ENCODE results near the gene BNC2. TPM values are rescaled to one million over a fixed set of nuclear protein-coding genes. Genes with fewer than 3 reads are reported as not detected.

BNC2 gene
- total RNA-seq, 2 donors from 2014 or later = not detected

GRCh38 chr9:16434526-16434925 lies 435.9 kb downstream of the BNC2 start:
- ATAC-seq = no peak
- Mint-ChIP-seq H3K4me3 (no peak overlapping the region), H3K36me3 (ENCODE audit: low read depth) (no peaks in the 10 kb centered on the region), H3K27me3 (no peaks in the 10 kb centered on the region), H3K27ac (no peak overlapping the region), H3K4me1 (no peaks in the 10 kb centered on the region)
- H3K9me3 ChIP-seq (ENCODE audit: control insufficient read depth, low read length, poor library complexity, severe bottlenecking) = no peaks in the 10 kb centered on the region
- DNase-seq = no peak

GRCh38 chr9:16433494-16433893 lies 437.0 kb downstream of the BNC2 start:
- no peak for DNase-seq
- Mint-ChIP-seq H3K36me3 (ENCODE audit: low read depth) (no peaks in the 10 kb centered on the region), H3K4me1 (no peaks in the 10 kb centered on the region), H3K4me3 (no peak overlapping the region), H3K27me3 (no peaks in the 10 kb centered on the region), H3K27ac (no peak overlapping the region)
- no peaks in the 10 kb centered on the region for H3K9me3 ChIP-seq (ENCODE audit: control insufficient read depth, low read length, poor library complexity, severe bottlenecking)
- ATAC-seq = no peak

- no peaks in the 10 kb centered on the region for H3K27me3 Mint-ChIP-seq
Measured at GRCh38 chr9:16431666-16432392, 438.6 kb downstream of the BNC2 start.

GRCh38 chr9:16429671-16430070 lies 440.8 kb downstream of the BNC2 start:
- no peak overlapping the region for H3K27ac Mint-ChIP-seq
- DNase-seq (no peak), ATAC-seq (no peak)
- no peaks in the 10 kb centered on the region for H3K9me3 ChIP-seq (ENCODE audit: control insufficient read depth, low read length, poor library complexity, severe bottlenecking)
- no peak overlapping the region for H3K4me3 Mint-ChIP-seq
- no peaks in the 10 kb centered on the region for H3K27me3 Mint-ChIP-seq
- no peaks in the 10 kb centered on the region for H3K36me3 Mint-ChIP-seq (ENCODE audit: low read depth)
- no peaks in the 10 kb centered on the region for H3K4me1 Mint-ChIP-seq

More at GRCh38 chr9:16431666-16432392, 438.6 kb downstream of the BNC2 start:
- H3K9me3 ChIP-seq (ENCODE audit: control insufficient read depth, low read length, poor library complexity, severe bottlenecking) = no peaks in the 10 kb centered on the region
- DNase-seq (no peak), ATAC-seq (no peak)
- Mint-ChIP-seq H3K4me3 (no peak overlapping the region), H3K36me3 (ENCODE audit: low read depth) (no peaks in the 10 kb centered on the region), H3K27ac (no peak overlapping the region), H3K4me1 (no peaks in the 10 kb centered on the region)

GRCh38 chr9:16427873-16428427 lies 442.5 kb downstream of the BNC2 start:
- no peak overlapping the region for H3K4me3 Mint-ChIP-seq
- H3K36me3 Mint-ChIP-seq (ENCODE audit: low read depth) = no peaks in the 10 kb centered on the region

GRCh38 chr9:16426716-16427115 lies 443.8 kb downstream of the BNC2 start:
- Mint-ChIP-seq H3K4me1 (no peaks in the 10 kb centered on the region), H3K27me3 (no peaks in the 10 kb centered on the region), H3K36me3 (ENCODE audit: low read depth) (no peaks in the 10 kb centered on the region), H3K4me3 (no peak overlapping the region), H3K27ac (no peak overlapping the region)
- ATAC-seq = no peak
- DNase-seq = no peak
- H3K9me3 ChIP-seq (ENCODE audit: control insufficient read depth, low read length, poor library complexity, severe bottlenecking) = no peaks in the 10 kb centered on the region

More at GRCh38 chr9:16427873-16428427, 442.5 kb downstream of the BNC2 start:
- no peaks in the 10 kb centered on the region for H3K27me3 Mint-ChIP-seq
- no peak overlapping the region for H3K27ac Mint-ChIP-seq
- ATAC-seq (no peak), DNase-seq (no peak)
- H3K4me1 Mint-ChIP-seq = no peaks in the 10 kb centered on the region
- no peaks in the 10 kb centered on the region for H3K9me3 ChIP-seq (ENCODE audit: control insufficient read depth, low read length, poor library complexity, severe bottlenecking)

GRCh38 chr9:16425562-16426231 lies 444.8 kb downstream of the BNC2 start:
- H3K4me1 Mint-ChIP-seq = no peaks in the 10 kb centered on the region
- no peak overlapping the region for H3K27ac Mint-ChIP-seq
- no peak for DNase-seq
- no peak overlapping the region for H3K4me3 Mint-ChIP-seq
- no peak for ATAC-seq
- H3K36me3 Mint-ChIP-seq (ENCODE audit: low read depth) = no peaks in the 10 kb centered on the region
- H3K27me3 Mint-ChIP-seq = no peaks in the 10 kb centered on the region
- no peaks in the 10 kb centered on the region for H3K9me3 ChIP-seq (ENCODE audit: control insufficient read depth, low read length, poor library complexity, severe bottlenecking)

GRCh38 chr9:16422114-16422513 lies 448.4 kb downstream of the BNC2 start:
- no peak for ATAC-seq
- no peaks in the 10 kb centered on the region for H3K9me3 ChIP-seq (ENCODE audit: control insufficient read depth, low read length, poor library complexity, severe bottlenecking)
- no peaks in the 10 kb centered on the region for H3K27me3 Mint-ChIP-seq
- no peak overlapping the region for H3K27ac Mint-ChIP-seq
- DNase-seq = no peak
- no peaks in the 10 kb centered on the region for H3K36me3 Mint-ChIP-seq (ENCODE audit: low read depth)
- H3K4me3 Mint-ChIP-seq = no peak overlapping the region
- no peaks in the 10 kb centered on the region for H3K4me1 Mint-ChIP-seq

- Mint-ChIP-seq H3K36me3 (ENCODE audit: low read depth) (no peaks in the 10 kb centered on the region), H3K4me1 (no peaks in the 10 kb centered on the region), H3K27ac (no peak overlapping the region), H3K4me3 (no peak overlapping the region), H3K27me3 (no peaks in the 10 kb centered on the region)
- ATAC-seq (no peak), DNase-seq (no peak)
- no peaks in the 10 kb centered on the region for H3K9me3 ChIP-seq (ENCODE audit: control insufficient read depth, low read length, poor library complexity, severe bottlenecking)
Measured at GRCh38 chr9:16421532-16421931, 448.9 kb downstream of the BNC2 start.

GRCh38 chr9:16419124-16419523 lies 451.3 kb downstream of the BNC2 start:
- Mint-ChIP-seq H3K4me1 (no peaks in the 10 kb centered on the region), H3K27me3 (no peaks in the 10 kb centered on the region), H3K27ac (no peak overlapping the region), H3K36me3 (ENCODE audit: low read depth) (no peaks in the 10 kb centered on the region), H3K4me3 (no peak overlapping the region)
- no peaks in the 10 kb centered on the region for H3K9me3 ChIP-seq (ENCODE audit: control insufficient read depth, low read length, poor library complexity, severe bottlenecking)
- ATAC-seq (no peak), DNase-seq (no peak)

- H3K27ac Mint-ChIP-seq = no peak overlapping the region
Measured at GRCh38 chr9:16418721-16419120, 451.7 kb downstream of the BNC2 start.

GRCh38 chr9:16417749-16418148 lies 452.7 kb downstream of the BNC2 start:
- H3K9me3 ChIP-seq (ENCODE audit: control insufficient read depth, low read length, poor library complexity, severe bottlenecking) = no peaks in the 10 kb centered on the region
- ATAC-seq = no peak
- no peak overlapping the region for H3K27ac Mint-ChIP-seq
- no peaks in the 10 kb centered on the region for H3K4me1 Mint-ChIP-seq
- no peaks in the 10 kb centered on the region for H3K27me3 Mint-ChIP-seq
- no peak for DNase-seq
- no peak overlapping the region for H3K4me3 Mint-ChIP-seq
- H3K36me3 Mint-ChIP-seq (ENCODE audit: low read depth) = no peaks in the 10 kb centered on the region

More at GRCh38 chr9:16418721-16419120, 451.7 kb downstream of the BNC2 start:
- DNase-seq (no peak), ATAC-seq (no peak)
- Mint-ChIP-seq H3K36me3 (ENCODE audit: low read depth) (no peaks in the 10 kb centered on the region), H3K27me3 (no peaks in the 10 kb centered on the region), H3K4me3 (no peak overlapping the region), H3K4me1 (no peaks in the 10 kb centered on the region)
- no peaks in the 10 kb centered on the region for H3K9me3 ChIP-seq (ENCODE audit: control insufficient read depth, low read length, poor library complexity, severe bottlenecking)

- Mint-ChIP-seq H3K27me3 (no peaks in the 10 kb centered on the region), H3K4me1 (no peaks in the 10 kb centered on the region), H3K4me3 (no peak overlapping the region), H3K36me3 (ENCODE audit: low read depth) (no peaks in the 10 kb centered on the region), H3K27ac (no peak overlapping the region)
- ATAC-seq (no peak), DNase-seq (no peak)
- no peaks in the 10 kb centered on the region for H3K9me3 ChIP-seq (ENCODE audit: control insufficient read depth, low read length, poor library complexity, severe bottlenecking)
Measured at GRCh38 chr9:16417161-16417560, 453.3 kb downstream of the BNC2 start.

All from T-helper 17 cell (primary cell).